GM12891 (cell line): ENCODE data around the gene FAM163B.

Source experiments
- POLR2A ChIP-seq: IDR thresholded peaks from 2 replicates; pipeline ENCODE4 v1.6.1; 2011; ENCODE audit warnings: low read depth, low read length, control low read depth
- POLR2AphosphoS5 ChIP-seq: IDR thresholded peaks from 2 replicates; pipeline ENCODE4 v1.6.1; 2011; ENCODE audit warnings: low read depth, low read length, control low read depth
- POU2F2 ChIP-seq: IDR thresholded peaks from 2 replicates; pipeline ENCODE4 v1.6.1; 2011; ENCODE audit warnings: low read depth, mild to moderate bottlenecking, control low read depth, low read length, moderate library complexity
- TAF1 ChIP-seq: IDR thresholded peaks from 2 replicates; pipeline ENCODE4 v1.6.1; 2011; ENCODE audit warnings: low read depth, low read length, control low read depth

DNA sequence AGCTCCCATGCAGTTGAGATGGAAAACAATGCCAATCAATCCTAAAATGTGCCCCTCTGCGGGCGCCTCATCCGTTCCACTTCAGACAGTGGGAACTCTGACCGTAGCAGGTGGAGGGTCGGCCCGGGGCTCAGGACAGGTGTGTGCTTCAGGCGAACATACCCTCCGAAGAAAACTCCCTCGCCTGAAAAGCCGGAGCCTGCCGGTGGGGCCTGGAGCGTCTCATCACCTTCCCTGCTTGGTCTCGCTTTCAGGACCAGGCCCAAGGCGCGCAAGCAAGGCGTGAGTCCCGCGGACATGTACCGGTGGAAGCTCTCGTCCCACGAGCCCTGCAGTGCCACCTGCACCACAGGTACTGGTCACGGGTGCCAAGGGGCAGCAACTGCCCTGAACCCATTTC lies 48.2 kb downstream of the FAM163B start:
- TF ChIP-seq POLR2AphosphoS5, result no peak
- TF ChIP-seq TAF1, result no peak
- no peak for TF ChIP-seq POLR2A
- no peak for TF ChIP-seq POU2F2
